ENCODE results near the gene TRMT61B. TPM values are rescaled to one million over a fixed set of nuclear protein-coding genes. Genes with fewer than 3 reads are reported as not detected.
A peak's percentile ranks its signal among the peaks of the same experiment; 100 is the strongest.

Gene TRMT61B
- total and polyA plus RNA-seq, 2 of the 13 experiments (the other 11 are each of a cell fraction or from before 2014, with no cell fraction given) = 19.7 to 23.5 TPM

- TF ChIP-seq ZNF230 (CRISPR knock-in tag; IDR thresholded peaks at IDR 0.05) (peak; percentile 89; the same call in 1 of the 2 replicates), PITX1 (CRISPR knock-in tag; IDR thresholded peaks at IDR 0.05) (peak; percentile 78; the same call in 1 of the 2 replicates), NFIC (IDR thresholded peaks at IDR 0.05; ENCODE audit: low read length) (no peak; the same call in 1 of the 2 replicates), SKI (IDR thresholded peaks at IDR 0.05; ENCODE audit: partially characterized antibody) (peak; percentile 54), SP140L (CRISPR knock-in tag; IDR thresholded peaks at IDR 0.05; ENCODE audit: borderline replicate concordance) (peak; percentile 86; the same call in 1 of the 2 replicates), ZBTB20 (CRISPR knock-in tag; IDR thresholded peaks at IDR 0.05; ENCODE audit: borderline replicate concordance, low read depth) (peak; percentile 91; the same call in 1 of the 2 replicates), TFE3 (CRISPR knock-in tag; IDR thresholded peaks at IDR 0.05) (peak; percentile 70), PRDM4 (CRISPR knock-in tag; IDR thresholded peaks at IDR 0.05; ENCODE audit: borderline replicate concordance) (no peak), TCF12 (IDR thresholded peaks at IDR 0.05) (no peak), TCF12 (CRISPR knock-in tag; IDR thresholded peaks at IDR 0.05) (0 out of 2 replicates have a peak, but pooled peaks have one; percentile 25), ZFX (CRISPR knock-in tag; IDR thresholded peaks at IDR 0.05; ENCODE audit: low read depth) (peak; percentile 96), ZNF563 (CRISPR knock-in tag; IDR thresholded peaks at IDR 0.05) (no peak; the same call in 1 of the 2 replicates), POGZ (CRISPR knock-in tag; IDR thresholded peaks at IDR 0.05) (peak; percentile 100), ZNF652 (CRISPR knock-in tag; IDR thresholded peaks at IDR 0.05; ENCODE audit: borderline replicate concordance, low read depth) (peak; percentile 65; the same call in 1 of the 2 replicates), IKZF1 (IDR thresholded peaks at IDR 0.05) (no peak), ZNF143 (CRISPR knock-in tag; IDR thresholded peaks at IDR 0.05) (peak; percentile 79), AGO2 (optimal IDR thresholded peaks at IDR 0.05; ENCODE audit: low read depth, low read length) (no peak), BCL3 (CRISPR knock-in tag; IDR thresholded peaks at IDR 0.05) (peak; percentile 93; the same call in 1 of the 2 replicates), ZNF567 (CRISPR knock-in tag; IDR thresholded peaks at IDR 0.05; ENCODE audit: borderline replicate concordance) (peak; percentile 99), PHB2 (IDR thresholded peaks at IDR 0.05; ENCODE audit: partially characterized antibody) (no peak), KLF16 (CRISPR knock-in tag; IDR thresholded peaks at IDR 0.05) (peak in 1 of 2 experiments; percentile 98; a peak in 2 of 4 replicates), NR2F1 (CRISPR knock-in tag; IDR thresholded peaks at IDR 0.05) (peak; percentile 65 to 81; a peak in 3 of 4 replicates), NCOR1 (IDR thresholded peaks at IDR 0.05; ENCODE audit: borderline replicate concordance, low read length) (no peak; the same call in 1 of the 2 replicates), THAP7 (CRISPR knock-in tag; IDR thresholded peaks at IDR 0.05) (0 out of 2 replicates have a peak, but pooled peaks have one; percentile 62), KMT2B (CRISPR knock-in tag; IDR thresholded peaks at IDR 0.05) (peak; percentile 100)
Measured at GRCh38 chr2:28870146-28870891, at the start of gene TRMT61B (continued).
